Stimulated activated CD4-positive, alpha-beta T cell treated with anti-CD3 and anti-CD28 coated beads, Interleukin-4, amount 100 ng/mL, for 4 hours (primary cell): ENCODE measurements around the gene TANGO6.

ENCODE experiments used
- DNase-seq, 2 experiments: peaks; one replicate each; pipeline ENCODE4 v3.0.0-alpha.2; 2020

The TANGO6 gene

DNA sequence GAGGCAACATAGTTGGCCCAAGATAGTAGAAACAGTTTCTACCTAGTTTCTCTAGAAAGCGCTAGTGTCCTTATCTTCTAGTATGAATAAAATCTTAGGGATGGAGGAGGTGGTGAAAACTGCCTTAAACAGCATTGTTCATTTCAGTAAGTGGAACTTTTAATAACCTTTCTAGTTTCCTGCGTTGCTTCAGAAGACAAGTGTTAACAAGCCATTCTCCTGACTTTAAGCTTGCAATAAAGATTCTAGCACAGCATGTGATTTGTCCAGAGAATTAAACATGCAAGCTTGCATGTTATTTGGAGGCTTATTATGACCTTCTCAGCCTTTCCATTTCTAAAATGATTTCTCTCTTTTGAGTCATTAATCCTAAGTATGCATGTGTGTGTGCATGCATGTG is 72.3 kb downstream of the TANGO6 start:
- no peak for DNase-seq

- no peak for DNase-seq
These were observed 74.2 kb downstream of the TANGO6 start for GRCh38 chr16:68917541-68917940.

DNA sequence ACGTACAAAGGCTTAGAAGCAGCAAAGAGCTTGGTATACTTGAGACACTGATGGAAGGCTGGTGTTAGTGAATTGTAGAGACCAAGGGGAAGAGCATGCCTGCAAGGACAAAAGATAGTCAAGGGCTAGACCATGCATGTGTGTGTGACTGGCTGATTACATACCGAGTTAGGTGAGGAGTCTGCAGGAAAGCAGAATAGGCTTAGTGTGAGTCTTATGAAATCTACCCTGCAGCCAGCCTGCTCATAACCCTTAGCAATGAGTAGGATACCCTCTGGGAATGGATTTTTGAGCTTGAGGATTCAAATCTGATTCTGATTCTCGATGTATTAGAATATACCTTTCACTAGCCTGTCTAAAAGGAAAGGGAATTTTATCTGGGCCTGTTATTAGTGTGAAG is 77.0 kb downstream of the TANGO6 start:
- no peak for DNase-seq

DNA sequence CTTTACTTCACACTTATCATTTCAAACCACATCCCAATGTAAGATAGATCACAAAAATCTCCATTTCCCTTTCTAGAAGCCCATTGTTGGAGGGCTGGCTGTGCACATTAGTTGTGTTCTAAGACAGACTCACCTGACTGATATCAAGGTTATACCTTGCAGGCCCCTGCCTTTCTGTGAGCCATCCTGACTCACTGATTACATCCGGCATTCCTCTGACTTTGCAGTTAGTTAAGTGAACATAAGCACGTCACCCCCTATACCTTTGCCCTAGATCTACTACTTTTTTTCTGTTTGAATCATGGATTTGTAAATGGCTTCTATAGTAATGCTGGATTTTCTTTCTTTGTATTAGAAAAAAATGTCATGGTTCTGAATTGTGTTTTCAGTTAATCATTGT is 78.3 kb downstream of the TANGO6 start:
- no peak for DNase-seq

GRCh38 chr16:68923116-68923515 is 79.8 kb downstream of the TANGO6 start:
- DNase-seq: no peak

DNA sequence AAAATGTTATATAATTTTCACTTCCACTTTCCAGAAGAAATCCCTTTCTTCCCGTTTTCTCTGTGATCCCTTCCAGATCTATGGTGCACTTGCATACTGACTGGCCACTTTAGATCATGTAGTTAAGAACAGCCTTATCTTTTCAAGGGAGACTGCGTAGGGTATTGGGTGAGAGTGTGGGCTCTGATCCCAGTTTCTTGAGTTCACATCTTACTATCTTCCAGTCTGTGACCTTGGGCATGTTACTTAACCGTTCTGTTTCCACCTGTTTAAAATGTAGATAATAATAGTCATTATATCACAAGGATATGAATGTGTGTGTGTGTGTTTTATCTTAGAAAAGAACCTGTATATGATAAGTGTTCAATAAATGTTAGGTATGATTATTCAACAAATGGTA is 83.7 kb downstream of the TANGO6 start:
- DNase-seq: no peak

DNA sequence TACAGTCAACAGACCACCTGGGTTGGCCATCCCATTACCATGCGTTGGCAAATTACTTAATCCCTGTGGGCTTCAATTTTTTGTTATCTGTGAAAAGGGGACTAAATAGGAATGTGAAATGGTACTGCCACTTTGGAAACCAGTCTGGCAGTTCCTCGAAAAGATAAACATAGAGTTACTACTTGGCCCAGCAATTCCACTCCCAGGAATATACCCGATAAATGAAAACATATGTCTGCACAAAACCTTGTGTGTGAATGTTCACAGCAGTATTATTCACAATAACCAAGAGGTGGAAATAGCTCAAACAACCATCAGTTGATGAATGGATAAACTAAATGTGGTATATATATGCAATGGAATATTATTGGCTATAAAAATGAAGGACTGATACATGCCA is 87.9 kb downstream of the TANGO6 start:
- DNase-seq: no peak

DNA sequence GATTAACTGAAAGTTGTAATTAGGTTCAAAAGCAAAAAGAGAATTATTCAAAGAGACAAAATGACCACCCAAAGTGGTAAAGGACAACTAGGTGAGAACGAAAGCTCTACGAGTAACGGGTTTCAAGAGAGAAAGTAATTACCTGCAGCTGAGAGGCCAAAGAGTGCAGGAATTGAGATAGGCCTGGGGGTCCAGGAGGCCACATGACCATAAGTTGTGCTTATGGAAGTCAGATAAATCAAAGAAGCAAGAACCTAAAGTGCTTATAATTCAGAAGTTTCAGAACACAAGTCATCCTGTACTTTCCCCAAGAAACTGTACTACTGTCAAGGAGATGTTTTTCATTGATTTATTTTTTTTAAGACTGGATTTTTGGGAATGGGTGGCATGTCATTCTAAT is 91.1 kb downstream of the TANGO6 start:
- no peak for DNase-seq

DNA sequence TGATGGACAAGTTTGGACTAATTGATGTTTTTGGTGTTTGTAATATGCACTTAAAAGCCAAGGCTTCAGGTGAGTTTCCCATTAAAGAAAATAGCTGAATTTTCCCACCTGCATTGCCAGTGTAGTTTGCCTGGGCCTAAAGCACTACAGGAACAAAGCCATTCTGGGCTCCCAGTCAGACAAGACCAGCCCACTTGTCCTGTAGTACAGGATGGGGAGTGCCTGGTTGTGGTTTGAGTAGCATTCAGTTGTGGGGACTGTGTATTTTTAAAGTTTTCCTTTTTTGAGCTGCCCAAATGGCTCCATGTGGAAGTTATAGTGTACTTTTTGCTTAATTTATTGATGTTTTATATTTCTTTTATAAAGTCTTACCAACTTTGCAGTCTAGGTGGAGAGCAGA is 91.7 kb downstream of the TANGO6 start:
- no peak for DNase-seq

DNA sequence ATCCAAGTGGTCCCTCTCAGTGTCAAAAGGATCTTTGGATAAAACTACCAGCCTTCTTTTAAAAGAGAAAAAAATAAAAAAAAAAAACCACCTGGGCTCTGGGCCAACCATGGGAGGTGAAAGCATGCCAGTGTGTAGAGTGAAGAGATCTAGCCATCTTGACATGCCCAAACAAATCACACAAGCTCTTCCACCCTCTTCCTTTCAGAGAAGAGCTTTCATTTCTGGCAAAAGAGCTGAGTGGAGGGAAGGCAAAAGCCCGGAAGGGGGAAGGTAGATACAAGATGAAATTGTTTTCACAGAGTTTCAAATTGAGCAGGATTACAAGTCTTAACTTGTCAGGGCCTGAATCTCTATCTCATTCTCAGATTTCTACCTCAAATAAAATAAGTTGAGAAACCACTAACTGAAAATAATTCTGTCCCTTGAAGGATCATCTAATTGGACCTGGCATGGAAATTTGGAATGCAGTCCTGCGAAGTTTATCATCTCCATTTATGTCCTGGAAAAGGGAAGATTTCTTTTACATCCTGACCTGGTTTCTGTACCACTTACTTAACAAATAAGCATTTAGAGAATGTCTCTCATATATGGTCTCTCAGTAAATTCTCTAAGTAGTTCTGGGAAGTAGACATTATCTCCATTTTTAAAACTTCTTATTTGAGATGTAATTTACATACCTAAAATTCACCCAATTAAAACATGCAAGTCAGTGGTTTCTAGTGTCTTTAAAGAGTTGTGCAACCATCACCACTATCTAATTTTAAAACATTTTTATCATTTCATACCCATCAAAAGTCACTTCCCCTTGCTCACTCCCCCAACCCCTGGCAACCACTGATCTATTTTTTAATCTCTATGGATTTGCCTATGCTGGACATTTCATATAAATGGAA is 93.7 kb downstream of the TANGO6 start:
- no peak for DNase-seq

- no peak for DNase-seq
These were observed 96.5 kb downstream of the TANGO6 start for GRCh38 chr16:68939692-68940320.

DNA sequence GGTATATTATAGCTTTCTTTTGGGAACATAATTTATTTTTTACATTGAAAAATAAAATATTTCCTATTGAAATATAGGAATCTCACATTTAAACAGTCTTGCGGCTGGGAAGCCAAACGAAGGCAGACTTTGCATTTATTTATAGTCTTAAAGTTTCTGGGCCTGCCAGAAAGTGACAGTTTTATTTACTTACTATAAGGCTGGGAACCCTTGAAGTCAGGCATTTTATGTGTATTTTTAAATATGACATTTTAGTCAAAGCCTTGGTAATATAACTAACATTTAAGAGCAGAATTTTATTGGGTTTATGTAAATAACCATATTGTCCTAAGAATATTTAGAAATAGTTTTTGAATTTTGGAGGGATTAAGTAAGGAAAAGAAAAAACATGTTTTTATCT is 97.5 kb downstream of the TANGO6 start:
- no peak for DNase-seq

DNA sequence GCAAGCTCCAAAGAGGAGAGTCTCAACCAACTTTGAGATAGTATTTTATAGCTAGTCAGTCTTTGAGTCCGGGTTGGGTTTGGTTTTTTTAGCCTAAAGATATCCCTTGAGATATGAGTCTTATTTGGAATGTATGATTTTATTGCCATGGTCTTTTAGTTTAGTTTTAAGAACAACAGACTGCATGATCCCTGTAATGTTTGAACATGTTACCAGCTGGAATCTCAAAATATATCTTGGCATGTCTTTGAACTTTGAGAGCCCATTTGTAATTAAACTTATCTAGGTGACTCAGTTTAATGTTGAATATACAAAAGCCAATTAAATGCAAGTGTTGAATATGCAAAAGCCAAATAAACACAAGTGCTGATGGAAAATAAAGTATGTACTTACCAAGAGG is 100.6 kb downstream of the TANGO6 start:
- no peak for DNase-seq

DNA sequence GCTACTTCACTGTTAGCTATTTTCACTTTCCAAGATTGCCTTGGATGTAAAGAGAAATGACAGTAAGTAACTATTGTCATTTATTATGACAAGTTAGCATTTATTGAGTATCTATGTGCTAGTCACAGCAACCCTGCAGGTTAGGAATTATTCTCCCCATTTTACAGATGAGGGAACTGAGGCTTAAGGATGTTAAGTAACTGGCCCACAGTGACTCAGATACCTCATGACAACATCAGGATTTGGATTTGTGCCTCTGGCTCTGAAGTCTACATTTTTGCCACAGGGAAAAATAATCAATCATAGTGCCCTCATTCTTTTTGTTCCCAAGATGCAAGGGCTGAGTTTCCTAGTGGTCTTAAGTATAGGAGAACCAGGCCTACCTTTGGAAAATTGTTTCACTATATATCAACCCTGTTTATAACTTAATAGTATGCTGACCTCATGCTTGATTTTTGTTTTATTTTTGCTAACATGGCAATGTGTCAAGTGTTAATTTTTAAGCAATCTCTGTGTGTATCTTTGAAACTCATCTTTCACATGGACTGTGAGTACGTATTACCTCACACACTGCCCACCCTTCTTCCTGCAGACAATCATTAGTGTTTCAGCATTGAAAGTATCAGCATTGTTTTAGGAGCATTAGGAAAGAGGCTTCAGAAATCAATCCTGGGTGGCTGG is 105.0 kb downstream of the TANGO6 start:
- no peak for DNase-seq

- no peak for DNase-seq
These were observed 108.9 kb downstream of the TANGO6 start for GRCh38 chr16:68951991-68952877.

DNA sequence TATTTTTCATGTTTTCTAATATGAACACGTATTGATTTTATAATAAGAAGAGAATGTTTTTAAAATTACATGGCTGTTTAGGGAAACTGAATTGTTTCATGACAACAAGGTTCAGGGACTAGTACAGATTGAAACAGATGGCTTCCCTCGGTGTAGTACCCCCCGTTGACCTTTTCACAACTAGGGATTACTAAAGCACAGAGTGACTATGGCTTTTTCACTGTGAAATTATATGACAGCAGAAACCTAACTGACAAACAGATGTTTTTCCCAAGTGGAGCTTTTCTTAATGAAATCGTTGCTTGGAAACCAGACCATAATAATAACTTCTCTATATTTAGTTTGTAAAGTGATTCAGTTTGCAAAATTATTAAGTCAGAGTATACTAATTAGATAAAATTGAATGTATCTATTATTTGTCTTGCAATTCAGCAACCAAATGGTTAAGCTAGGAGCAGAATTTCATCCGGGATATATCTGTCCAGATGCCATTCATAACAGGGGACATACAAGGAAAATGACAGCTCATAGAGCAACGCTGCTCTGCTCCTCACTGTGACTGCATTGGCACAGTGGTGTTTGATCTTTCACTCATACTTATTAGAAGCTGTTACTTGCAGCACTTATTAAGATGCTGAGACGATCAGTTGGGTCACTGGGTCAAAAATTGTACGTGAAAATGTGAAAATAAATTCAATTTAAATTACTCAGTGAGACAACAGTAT is 111.7 kb downstream of the TANGO6 start:
- no peak for DNase-seq

DNA sequence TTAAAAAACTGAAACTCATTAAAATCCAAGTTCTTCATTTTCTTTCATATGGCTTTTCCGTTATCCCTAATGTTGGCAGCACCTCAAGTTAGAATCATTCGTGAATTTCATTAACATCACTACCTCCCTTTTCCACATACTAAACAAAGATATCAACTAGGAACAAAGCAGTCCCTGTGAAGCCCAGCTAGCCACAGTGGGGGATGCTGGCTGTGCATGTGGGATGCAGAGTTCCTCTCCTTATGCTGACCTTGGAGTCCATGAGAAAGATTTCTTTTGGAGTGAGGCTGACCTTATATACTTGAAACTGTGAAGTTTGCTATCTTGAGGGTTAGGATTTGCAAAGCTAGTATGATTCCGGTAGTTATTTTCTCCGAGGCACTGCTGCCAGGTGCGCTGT is 117.6 kb downstream of the TANGO6 start:
- no peak for DNase-seq

DNA sequence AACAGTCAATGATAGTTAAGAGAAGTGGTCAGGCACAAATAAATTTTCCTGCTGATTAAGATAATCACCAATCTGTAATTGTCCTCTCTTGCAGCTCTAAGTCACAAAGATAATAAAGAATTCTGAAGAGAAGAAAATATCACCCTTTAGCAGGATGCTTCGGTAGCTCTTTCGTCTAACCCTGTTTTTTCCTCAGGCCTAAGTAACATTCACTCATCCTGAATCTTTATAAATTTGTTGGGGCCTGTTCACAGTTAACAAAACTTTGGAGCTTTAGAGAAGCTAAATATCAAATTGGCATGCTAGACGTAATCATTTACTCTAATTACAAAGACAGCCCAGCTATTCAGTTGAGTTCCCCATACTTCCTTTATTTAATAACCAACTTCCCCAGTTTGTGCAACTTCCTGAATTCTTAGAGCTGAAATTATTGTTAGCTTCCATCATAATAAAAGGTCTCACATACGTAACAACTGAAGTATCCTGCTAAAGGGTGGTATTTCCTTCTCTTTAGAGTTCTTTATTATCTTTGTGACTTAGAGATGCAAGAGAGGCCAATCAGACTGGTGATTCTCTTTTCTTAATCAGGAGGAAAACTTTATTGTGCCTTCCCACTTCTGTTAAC is 118.6 kb downstream of the TANGO6 start:
- DNase-seq: no peak

- DNase-seq: no peak
These were observed 126.0 kb downstream of the TANGO6 start for GRCh38 chr16:68969338-68969737.

GRCh38 chr16:68972013-68972412 is 128.7 kb downstream of the TANGO6 start:
- no peak for DNase-seq

GRCh38 chr16:68972720-68973119 is 129.4 kb downstream of the TANGO6 start:
- no peak for DNase-seq

DNA sequence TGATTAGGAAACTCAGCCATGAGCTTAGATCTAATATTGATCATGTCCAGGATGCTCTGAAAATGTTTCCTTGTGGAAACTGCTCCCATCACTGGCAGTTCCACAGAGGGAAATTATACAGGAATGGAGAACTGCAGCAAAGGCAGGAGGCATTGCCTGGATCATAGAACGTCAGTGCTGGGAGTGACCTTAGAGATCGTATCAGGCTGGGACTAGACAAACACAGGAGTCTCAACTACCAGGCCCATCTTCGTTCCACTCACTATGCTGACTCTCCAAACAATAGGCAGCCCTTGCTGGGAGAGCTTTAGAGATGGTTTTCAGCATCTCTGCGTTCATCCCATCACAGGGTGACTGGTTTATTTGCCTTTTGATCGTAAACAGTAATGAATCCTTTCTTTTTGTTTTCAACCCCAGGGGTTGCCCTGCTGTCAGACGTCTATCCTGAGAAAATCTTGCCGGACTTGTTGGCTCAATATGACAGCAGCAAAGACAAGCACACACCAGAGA is 130.3 kb downstream of the TANGO6 start:
- no peak for DNase-seq
